WTC11 (cell line): Measurements from ENCODE around the gene PSME2.

Experiments used
- ATF2 ChIP-seq: sonication (generic); formaldehyde crosslinking; IDR thresholded peaks from 2 replicates; pipeline ENCODE4 v1.8.1; 2022; ENCODE audit warnings: low read depth, missing genetic modification reagents, borderline replicate concordance
- CREM ChIP-seq: sonication (generic); formaldehyde crosslinking; IDR thresholded peaks from 2 replicates; pipeline ENCODE4 v1.8.1; 2022; ENCODE audit warnings: mild to moderate bottlenecking, missing genetic modification reagents, moderate library complexity
- CTCF ChIP-seq: fragments of 200-600 bp; IDR thresholded peaks from 2 replicates; pipeline ENCODE4 v1.8.0; 2022; ENCODE audit warnings: antibody characterized with exemption
- FOXP1 ChIP-seq: sonication (generic); formaldehyde crosslinking; IDR thresholded peaks from 2 replicates; pipeline ENCODE4 v1.8.0; 2022; ENCODE audit warnings: missing genetic modification reagents, mild to moderate bottlenecking, moderate library complexity, borderline replicate concordance
- TCF7 ChIP-seq: sonication (generic); formaldehyde crosslinking; IDR thresholded peaks from 2 replicates; pipeline ENCODE4 v1.8.0; 2022; ENCODE audit warnings: mild to moderate bottlenecking, low read depth, missing genetic modification reagents, moderate library complexity
- ZNF425 ChIP-seq: fragments of 250-450 bp; sonication (Bioruptor Pico); conservative IDR thresholded peaks from 2 replicates; pipeline ENCODE4 v1.9.0; 2021; ENCODE audit warnings: mild to moderate bottlenecking

GRCh38 chr14:24113801-24114531 lies 32.4 kb downstream of the PSME2 start:
- TF ChIP-seq CTCF = no peak
- TF ChIP-seq ZNF425 (CRISPR knock-in tag) = no peak
- no peak for TF ChIP-seq CREM (CRISPR knock-in tag)
- no peak for TF ChIP-seq ATF2
- TF ChIP-seq FOXP1 (CRISPR knock-in tag) = 0 out of 2 replicates have a peak, but pooled peaks have one; percentile 29
- no peak for TF ChIP-seq TCF7 (CRISPR knock-in tag)
